Loucy (cell line): ENCODE results near the gene RSPO1.
A peak's percentile ranks its signal among the peaks of the same experiment; 100 is the strongest.

ENCODE experiments used
- H2AFZ ChIP-seq: fragments of 200-600 bp; sonication (generic); 2 replicates; pipeline ENCODE4 v1.6.0; 2016; ENCODE audit warnings: antibody characterized with exemption, mild to moderate bottlenecking, low read length, moderate library complexity
- H3F3A ChIP-seq: fragments of 200-600 bp; 2 replicates; pipeline ENCODE4 v1.6.0; 2016; ENCODE audit warnings: antibody characterized with exemption, low read depth, mild to moderate bottlenecking
- H3K27me3 ChIP-seq: fragments of 200-600 bp; sonication (generic); 2 replicates; pipeline ENCODE4 v1.6.1; 2014; ENCODE audit warnings: low read length, mild to moderate bottlenecking; ENCODE audit not compliant: insufficient read depth, poor library complexity, severe bottlenecking
- H3K36me3 ChIP-seq: fragments of 200-600 bp; sonication (generic); 2 replicates; pipeline ENCODE4 v1.6.1; 2016; ENCODE audit warnings: low read length; ENCODE audit not compliant: insufficient read depth
- H3K4me1 ChIP-seq: fragments of 200-600 bp; sonication (generic); 2 replicates; pipeline ENCODE4 v1.5.1; 2014; ENCODE audit warnings: low read length, mild to moderate bottlenecking; ENCODE audit not compliant: insufficient read depth, poor library complexity, severe bottlenecking
- H3K4me2 ChIP-seq: fragments of 200-600 bp; sonication (generic); 2 replicates; pipeline ENCODE4 v1.6.0; 2014; ENCODE audit warnings: antibody characterized with exemption, low read length, low read depth, mild to moderate bottlenecking; ENCODE audit not compliant: poor library complexity, severe bottlenecking
- H3K4me3 ChIP-seq: fragments of 200-600 bp; sonication (generic); 2 replicates; pipeline ENCODE4 v1.5.1; 2014; ENCODE audit warnings: low read length, mild to moderate bottlenecking, mixed read lengths; ENCODE audit not compliant: poor library complexity, severe bottlenecking
- H3K79me2 ChIP-seq: fragments of 200-600 bp; sonication (generic); 2 replicates; pipeline ENCODE4 v1.6.1; 2014; ENCODE audit warnings: low read length; ENCODE audit not compliant: insufficient read depth
- H3K9ac ChIP-seq: fragments of 200-600 bp; sonication (generic); 2 replicates; pipeline ENCODE4 v1.6.0; 2014; ENCODE audit warnings: mild to moderate bottlenecking, low read depth, low read length, moderate library complexity; ENCODE audit not compliant: poor library complexity, severe bottlenecking
- H3K9me2 ChIP-seq: fragments of 200-600 bp; sonication (generic); replicated peaks from 2 replicates; pipeline ENCODE4 v1.6.1; 2016; ENCODE audit warnings: low read depth, low read length, mixed read lengths
- H3K9me3 ChIP-seq: fragments of 200-600 bp; sonication (generic); 2 replicates; pipeline ENCODE4 v1.6.1; 2014; ENCODE audit warnings: mild to moderate bottlenecking, antibody characterized with exemption, low read length, low read depth; ENCODE audit not compliant: insufficient read depth
- H4K20me1 ChIP-seq: fragments of 200-600 bp; sonication (generic); 2 replicates; pipeline ENCODE4 v1.6.0; 2014; ENCODE audit warnings: antibody characterized with exemption, low read length, mild to moderate bottlenecking; ENCODE audit not compliant: insufficient read depth, poor library complexity, severe bottlenecking
- CTCF ChIP-seq: fragments of 200-600 bp; sonication (generic); conservative IDR thresholded peaks from 2 replicates; pipeline ENCODE4 v1.5.1; 2014; ENCODE audit warnings: mild to moderate bottlenecking, antibody characterized with exemption, low read length
- EZH2phosphoT487 ChIP-seq: fragments of 200-600 bp; IDR thresholded peaks from 2 replicates; pipeline ENCODE4 v1.6.1; 2018; ENCODE audit warnings: antibody characterized with exemption, mild to moderate bottlenecking, moderate library complexity, borderline replicate concordance

The RSPO1 gene

GRCh38 chr1:37622131-37622530 lies 12.6 kb downstream of the RSPO1 start:
- H3K9me2 ChIP-seq, result no peaks in the 10 kb centered on the region
- no peaks in the 10 kb centered on the region for H3F3A ChIP-seq
- H3K36me3 ChIP-seq, result no peaks in the 10 kb centered on the region
- no peaks in the 10 kb centered on the region for H3K9me3 ChIP-seq
- H3K4me3 ChIP-seq, result no peak overlapping the region
- H3K4me2 ChIP-seq, result no peak overlapping the region
- H3K79me2 ChIP-seq, result no peaks in the 10 kb centered on the region
- H3K4me1 ChIP-seq, result no peaks in the 10 kb centered on the region
- H3K27me3 ChIP-seq, result no peaks in the 10 kb centered on the region
- no peak overlapping the region for H3K9ac ChIP-seq
- no peak overlapping the region for H2AFZ ChIP-seq
- TF ChIP-seq EZH2phosphoT487 (no peak), CTCF (peak; percentile 18; the same call in 1 of the 2 replicates)
- no peaks in the 10 kb centered on the region for H4K20me1 ChIP-seq

- no peak overlapping the region for H3K4me2 ChIP-seq
- TF ChIP-seq CTCF (no peak), EZH2phosphoT487 (no peak)
- H3K79me2 ChIP-seq, result no peaks in the 10 kb centered on the region
- no peaks in the 10 kb centered on the region for H3K4me1 ChIP-seq
- no peak overlapping the region for H3K4me3 ChIP-seq
- H3K9me2 ChIP-seq, result no peaks in the 10 kb centered on the region
- H3F3A ChIP-seq, result no peaks in the 10 kb centered on the region
- no peak overlapping the region for H3K9ac ChIP-seq
- H4K20me1 ChIP-seq, result no peaks in the 10 kb centered on the region
- no peaks in the 10 kb centered on the region for H3K36me3 ChIP-seq
- H3K27me3 ChIP-seq, result no peaks in the 10 kb centered on the region
- no peak overlapping the region for H2AFZ ChIP-seq
- H3K9me3 ChIP-seq, result no peaks in the 10 kb centered on the region
Observed at GRCh38 chr1:37621326-37621870, 13.3 kb downstream of the RSPO1 start.

GRCh38 chr1:37620707-37621106 lies 14.0 kb downstream of the RSPO1 start:
- Histone ChIP-seq H3K9me3 (no peaks in the 10 kb centered on the region), H3K4me2 (no peak overlapping the region), H4K20me1 (no peaks in the 10 kb centered on the region), H3K9me2 (no peaks in the 10 kb centered on the region), H3K36me3 (no peaks in the 10 kb centered on the region), H3F3A (no peaks in the 10 kb centered on the region), H3K79me2 (no peaks in the 10 kb centered on the region), H3K27me3 (no peaks in the 10 kb centered on the region), H2AFZ (no peak overlapping the region), H3K4me3 (no peak overlapping the region), H3K9ac (no peak overlapping the region), H3K4me1 (no peaks in the 10 kb centered on the region)
- TF ChIP-seq CTCF, result no peak
- TF ChIP-seq EZH2phosphoT487, result no peak
